GM19193 (cell line): ENCODE measurements around the gene DYNC2I2.

Experiments
- POLR2A ChIP-seq: IDR thresholded peaks from 4 replicates; pipeline ENCODE4 v1.6.1; 2011; ENCODE audit not compliant: insufficient read depth, insufficient read length; ENCODE audit errors: extremely low read depth

The DYNC2I2 gene

DNA sequence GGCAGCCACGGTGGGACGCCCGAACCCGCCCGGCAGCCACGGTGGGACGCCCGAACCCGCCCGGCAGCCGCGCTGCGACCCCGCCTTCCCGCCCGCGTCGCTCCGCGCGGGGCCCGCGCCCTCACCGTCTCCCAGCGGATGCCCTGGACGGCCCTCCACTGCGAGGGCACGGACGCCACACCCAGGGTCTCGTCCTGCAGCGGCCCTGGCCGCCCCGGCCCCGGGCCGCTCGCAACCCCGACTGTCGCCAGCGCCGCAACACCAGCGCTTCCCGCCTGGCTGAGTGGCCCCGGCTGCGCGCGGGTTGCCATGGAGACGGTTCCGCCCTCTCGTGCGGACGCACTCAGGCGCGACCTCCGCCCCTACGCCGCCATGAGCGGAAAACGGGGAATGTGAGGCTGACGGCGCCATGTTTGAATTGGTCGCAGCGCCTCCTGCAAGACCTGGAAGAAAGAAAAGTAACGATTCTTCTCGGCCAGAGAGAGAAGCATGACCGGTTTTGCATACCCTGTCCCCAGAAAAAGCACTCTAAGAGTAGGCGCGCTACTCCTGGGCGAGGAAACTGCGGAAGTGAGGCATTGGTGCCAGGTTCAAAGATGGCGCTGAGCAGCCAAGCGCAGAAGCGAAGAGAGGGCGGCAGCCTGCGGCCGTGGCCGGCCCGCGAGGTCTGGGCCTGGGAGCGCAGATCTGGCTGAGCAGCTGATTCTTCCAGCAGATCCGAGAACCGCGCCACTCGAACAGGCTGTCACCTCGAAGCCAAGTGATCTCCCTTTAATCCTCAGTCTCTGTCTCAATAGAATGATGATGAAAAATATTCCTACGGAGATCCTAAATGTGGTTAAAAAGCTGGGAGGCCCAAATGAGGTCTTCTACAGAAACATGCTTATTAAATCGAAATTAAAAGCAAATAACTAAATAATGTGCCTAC lies at the start of gene DYNC2I2:
DYNC2I2 (minus strand) TSS at position 432 of the 928 bp plus-strand sequence; CDS start at position 311, 121 bp downstream.
- TF ChIP-seq POLR2A = peak; percentile 87

DNA sequence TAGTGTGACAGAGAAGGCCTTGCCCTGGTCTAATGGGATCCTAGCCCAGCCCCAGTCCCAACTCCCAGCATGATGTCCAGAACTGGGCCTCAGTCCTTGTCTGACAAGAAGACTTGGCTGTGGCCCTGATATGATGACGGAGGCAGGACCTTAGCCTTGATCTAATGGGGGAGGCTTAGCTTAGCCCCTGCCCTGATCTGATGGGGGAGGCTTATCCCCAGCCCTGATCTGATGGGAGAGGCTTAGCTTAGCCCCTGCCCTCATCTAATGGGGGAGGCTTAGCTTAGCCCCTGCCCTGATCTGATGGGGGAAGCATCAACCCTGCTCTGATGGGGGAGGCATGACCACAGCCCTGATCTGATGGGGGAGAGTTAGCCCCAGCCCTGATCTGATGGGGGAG lies 49.4 kb upstream of the DYNC2I2 start:
- TF ChIP-seq POLR2A = no peak

DNA sequence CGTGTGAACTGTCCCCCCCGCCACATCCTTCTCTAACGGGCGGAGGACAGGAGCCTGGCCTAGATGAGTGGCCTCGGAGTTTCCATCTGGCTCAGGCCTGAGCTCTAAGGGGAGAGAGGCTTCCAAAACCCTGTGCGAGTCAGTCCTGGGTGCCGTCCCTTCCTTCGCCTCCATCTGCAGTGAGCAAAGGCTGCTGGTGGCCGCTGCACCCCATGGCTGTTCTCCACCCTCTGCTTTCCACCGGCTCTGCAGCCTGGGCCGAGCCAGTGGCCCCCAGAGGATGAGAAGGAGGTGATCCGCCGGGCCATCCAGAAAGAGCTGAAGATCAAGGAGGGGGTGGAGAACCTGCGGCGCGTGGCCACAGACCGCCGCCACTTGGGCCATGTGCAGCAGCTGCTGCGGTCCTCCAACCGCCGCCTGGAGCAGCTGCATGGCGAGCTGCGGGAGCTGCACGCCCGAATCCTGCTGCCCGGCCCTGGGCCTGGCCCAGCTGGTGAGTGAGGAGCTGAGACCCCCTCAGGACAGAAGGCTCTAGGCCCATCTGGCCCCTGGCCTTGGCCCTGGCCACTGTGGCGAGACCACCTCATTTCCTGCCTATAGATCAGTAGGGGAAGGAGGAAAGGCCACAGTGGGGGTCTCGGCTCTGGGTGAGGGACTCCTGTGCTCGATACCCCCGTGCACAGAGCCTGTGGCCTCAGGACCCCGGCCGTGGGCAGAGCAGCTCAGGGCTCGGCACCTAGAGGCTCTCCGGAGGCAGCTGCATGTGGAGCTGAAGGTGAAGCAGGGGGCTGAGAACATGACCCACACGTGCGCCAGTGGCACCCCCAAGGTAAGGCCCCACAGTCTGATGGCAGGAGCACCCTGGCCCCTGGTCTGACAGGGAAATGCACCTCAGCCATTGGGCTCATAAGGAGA lies 48.7 kb upstream of the DYNC2I2 start:
- no peak for TF ChIP-seq POLR2A

DNA sequence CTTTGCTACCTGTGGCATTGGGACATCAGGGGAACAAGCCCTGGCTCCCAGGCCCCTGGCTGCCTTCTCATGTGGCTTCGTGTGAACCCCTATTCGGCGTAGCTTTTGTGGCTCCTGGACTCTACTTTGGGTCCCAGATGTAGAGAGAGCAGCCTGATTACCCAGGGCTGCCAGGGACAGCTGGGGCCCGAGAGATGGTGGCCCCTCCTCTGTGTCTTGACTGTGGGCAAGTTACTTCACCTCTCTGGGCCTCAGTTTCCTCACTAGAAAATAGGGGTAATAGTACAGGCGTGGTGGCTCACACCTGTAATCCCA lies 47.7 kb upstream of the DYNC2I2 start:
- TF ChIP-seq POLR2A = no peak

DNA sequence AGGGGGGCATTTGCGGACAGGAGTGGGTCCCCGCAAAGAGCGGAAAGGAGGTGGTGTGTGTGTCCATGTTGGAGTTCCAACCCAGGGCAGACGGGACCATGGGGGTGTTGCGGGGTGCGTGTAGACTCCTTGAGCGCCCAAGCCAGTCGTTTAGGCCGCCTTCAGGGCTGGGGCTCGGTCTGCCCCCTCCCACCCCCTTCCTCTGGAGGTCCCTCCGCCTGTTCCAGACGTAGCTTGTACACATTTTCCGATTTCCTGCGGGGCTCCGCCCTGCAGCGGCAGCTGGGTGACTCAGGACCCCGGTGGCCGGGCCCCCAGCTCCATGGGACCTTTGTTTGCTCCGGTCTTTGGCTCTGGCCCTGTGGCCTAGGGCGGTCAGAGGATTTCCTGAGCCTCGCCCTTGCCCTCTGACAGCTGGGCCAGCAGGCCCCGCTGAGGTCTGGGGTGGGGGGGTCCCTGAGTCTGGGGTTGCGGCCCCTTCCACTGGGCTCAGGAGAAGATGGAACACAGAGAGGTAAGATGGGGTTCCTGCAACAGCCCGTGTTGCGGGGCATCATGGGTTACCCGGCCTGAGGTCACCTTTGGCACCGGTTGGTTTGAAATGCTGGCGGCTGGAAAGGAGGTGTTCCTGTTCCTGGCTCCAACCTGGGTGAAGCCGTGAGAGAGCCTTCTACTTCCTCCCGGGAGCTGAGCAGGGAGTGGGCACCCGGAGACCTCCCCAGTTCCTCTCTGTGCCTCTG lies 47.1 kb upstream of the DYNC2I2 start:
- TF ChIP-seq POLR2A = no peak

DNA sequence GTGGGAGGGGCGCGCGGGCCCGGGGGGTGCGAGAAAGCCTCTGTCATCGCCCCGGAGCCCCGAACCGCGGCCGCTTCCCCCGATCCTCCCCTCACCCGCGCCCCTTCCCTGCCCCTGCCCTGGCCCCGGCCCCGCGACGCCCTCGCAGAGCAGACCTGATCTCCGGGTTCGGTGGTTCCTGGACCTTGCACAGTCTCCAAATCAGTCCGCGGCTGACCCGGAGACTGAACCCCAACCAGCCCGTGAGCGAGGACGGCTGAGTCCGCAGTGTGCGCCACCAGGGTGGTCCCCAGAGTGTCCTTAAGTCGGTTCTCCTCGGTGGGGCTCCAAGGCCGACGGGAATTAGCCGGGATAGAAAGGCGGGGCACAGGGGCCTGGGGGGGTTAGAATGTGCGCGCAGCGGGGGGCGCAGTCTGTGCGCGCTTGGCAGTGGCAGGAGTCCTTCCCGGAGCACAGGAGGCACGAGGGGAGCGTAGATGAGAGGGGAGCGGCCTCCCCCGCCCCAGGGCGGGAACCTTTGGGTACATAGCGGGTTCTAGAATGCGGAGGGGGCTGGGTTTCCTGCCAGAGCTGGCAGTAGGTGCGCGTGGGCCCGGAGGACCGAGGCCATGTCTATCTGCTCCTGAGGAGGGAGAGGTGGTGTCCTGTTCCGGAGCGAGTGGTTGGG lies 46.4 kb upstream of the DYNC2I2 start:
- no peak for TF ChIP-seq POLR2A

DNA sequence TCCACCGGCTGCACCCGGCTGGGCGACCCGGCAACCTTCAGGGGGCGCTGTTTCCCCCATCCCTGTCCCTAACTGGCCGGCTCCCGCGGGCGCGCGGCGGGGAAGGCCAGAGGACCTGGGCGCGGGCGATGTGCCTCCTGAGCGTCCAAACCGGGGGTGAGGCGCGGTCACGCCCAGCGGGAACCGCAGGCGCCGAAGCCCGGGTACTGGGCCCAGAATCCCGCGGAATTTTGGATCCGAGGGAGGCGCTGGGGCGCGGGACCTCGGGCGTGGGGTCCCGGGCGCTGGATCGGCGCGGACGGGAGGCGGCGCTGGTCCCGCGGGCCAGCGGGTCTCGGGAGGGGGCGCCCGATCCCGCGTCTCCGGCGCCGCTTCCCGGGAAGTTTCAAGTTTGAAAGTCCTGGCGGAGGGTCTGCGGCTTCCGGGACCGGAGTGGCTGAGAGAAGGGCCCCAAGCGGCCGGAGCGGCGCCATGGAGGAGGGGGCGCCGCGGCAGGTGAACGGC lies 45.9 kb upstream of the DYNC2I2 start, which contains the start of gene PKN3:
PKN3 (plus strand) TSS at position 59 of the 504 bp plus-strand sequence; CDS start at position 472, 413 bp downstream.
- peak; percentile 53 for TF ChIP-seq POLR2A

DNA sequence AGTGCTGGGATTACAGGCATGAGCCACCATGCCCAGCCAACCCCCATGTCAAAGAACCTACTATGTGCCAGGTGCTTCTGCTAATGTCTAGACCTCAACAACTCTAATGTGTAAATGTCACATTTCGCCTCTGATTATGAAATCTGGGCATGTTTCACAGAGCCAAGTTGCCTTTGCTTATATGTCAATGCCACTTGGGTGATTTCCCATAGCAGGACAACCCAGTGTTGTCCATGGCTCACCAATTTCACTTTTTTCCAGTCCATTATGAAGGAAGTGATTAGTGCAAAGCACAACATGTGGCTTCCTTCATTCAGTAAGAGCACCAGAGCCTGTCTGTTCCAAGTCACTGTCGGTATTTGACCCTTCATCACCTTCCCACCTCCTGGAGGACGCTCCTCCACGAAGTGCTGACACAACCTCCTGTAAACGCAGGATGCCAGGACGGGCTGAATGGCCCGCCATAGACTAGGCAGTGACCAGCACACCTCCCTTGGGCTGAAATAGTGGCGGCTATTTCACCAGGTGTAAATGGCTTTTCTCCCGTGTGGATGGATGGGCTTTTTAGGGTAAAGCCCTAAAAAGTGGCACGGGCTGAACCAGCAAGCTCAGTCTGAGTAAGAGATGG lies 44.7 kb upstream of the DYNC2I2 start:
- TF ChIP-seq POLR2A = no peak

DNA sequence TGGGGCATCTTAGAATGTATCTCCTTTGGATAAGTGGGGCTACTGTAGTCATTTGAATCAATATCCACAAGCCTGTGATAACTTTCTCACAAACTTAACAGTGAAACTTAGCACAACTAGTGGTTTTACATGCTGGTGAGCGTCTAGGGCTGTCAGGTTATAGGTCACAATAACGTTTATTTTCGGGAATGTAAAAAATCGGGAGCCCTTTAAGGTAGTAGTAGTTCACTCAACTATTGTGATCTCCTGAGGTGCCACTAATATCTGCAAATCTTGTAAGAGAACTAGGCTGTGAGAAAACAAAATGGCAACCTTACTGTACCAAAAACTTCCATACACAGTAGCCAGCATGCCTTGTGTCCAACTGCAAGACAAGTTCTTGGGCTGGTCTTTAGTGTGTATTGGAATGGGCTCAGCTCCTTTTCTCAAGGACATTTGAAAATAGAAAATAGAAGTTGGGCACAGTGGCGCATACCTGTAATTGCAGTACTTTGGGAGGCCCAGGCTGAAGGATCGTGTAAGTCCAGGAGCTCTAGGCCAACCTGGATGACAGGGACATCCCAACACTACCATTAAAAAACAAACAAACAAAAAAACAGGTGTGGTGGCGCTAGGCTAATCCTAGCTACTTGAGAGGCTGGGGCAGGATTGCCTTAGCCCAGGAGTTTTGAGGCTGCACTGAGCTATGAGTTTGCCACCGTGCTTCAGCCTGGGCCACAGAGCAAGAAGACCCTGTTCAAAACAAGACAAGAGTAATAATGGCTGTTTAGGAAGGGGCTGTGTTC lies 40.5 kb upstream of the DYNC2I2 start:
- peak; percentile 38 for TF ChIP-seq POLR2A

DNA sequence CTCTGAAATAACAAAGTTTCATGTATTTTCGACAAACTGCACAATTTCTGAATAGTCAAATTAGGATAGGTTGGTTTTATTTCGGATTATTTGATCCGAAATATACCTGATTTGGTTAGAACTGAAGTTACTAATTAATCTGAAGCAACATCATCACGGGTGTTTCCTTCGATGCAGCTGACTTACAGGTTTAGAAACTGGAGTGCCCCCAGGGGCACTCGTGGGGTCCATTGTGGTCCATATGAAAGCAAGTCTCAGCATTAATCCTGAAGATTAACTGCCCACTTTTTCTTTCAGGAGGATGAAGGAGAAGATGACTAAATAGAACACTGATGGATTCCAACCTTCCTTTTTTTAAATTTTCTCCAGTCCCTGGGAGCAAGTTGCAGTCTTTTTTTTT lies 37.7 kb upstream of the DYNC2I2 start:
- TF ChIP-seq POLR2A = no peak

DNA sequence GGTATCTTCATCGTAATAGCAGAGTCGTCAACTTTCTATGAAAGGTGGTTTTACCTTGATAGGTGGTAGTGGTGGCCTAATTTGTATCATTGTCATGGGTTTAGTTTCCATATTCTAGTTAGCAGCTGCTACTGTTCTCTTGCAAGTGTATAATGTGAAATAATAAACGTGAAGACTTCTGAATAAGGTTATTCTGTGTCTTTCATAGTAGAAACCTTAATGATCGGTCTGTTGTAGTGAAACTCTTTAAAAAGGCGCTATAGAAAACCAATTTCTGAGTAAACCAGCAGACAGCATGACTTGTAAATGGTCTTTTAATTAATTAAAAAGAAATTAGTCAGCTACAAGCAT lies 34.0 kb upstream of the DYNC2I2 start:
- TF ChIP-seq POLR2A = no peak

DNA sequence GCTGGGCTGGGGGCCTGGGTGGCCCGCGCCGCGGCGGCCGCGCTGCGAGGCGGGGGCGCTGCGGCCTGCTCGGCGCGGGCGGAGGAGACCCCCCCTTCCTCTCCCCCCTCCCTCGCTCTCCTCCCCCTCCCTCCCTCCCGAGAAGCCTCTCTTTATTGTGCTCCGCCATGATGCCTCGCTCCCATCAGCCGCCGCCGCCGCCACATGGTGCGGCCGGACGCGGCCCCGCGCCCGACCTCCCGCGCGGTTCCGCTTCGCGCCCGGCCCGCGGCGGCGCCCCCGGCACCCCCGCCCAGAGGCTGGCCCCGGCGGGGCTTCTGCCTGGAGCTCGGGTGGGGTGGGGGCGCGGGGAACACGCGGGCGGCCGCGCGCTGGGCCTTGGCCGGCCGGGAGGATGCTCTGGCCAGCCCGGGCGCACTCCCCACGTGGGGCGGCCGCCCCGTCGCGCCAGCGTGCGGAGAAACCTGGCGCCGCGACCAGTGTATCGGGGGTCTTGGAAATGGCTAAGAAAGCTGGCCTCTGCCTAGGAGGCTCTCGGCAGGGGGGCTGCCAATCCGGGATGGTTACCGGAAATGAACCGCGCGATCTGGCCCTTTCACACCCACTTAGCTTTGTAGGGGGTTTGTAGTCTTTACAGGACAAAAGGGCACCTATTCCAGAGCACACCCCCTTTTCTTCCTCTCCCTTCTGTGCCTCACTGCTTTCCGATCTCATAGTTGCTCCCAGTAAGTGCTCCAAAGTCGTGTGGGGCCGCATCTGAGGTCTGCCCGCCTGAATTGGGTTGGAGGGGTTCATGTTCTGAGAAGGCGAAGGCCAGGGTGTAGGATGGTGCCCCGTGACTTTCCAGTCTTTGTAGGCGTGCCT lies 33.4 kb upstream of the DYNC2I2 start:
- no peak for TF ChIP-seq POLR2A
